ENCODE results near the gene PPIE.
"Not testable (repeated sequence)": the region's sequence is repeated elsewhere in the genome, so short reads cannot be mapped to it uniquely, and the experiment has no call there.

- TF ChIP-seq CTCF, POLR2AphosphoS5, EP300 (IDR thresholded peaks at IDR 0.05): not testable (repeated sequence)
These were observed 49.3 kb downstream of the PPIE start for GRCh38 chr1:39787964-39788363.

All from gastroesophageal sphincter (tissue), 3 donors.